Endodermal cell (in vitro differentiated cells): ENCODE results near the gene MUC3A. TPM values are rescaled to one million over a fixed set of nuclear protein-coding genes. Genes with fewer than 3 reads are reported as not detected.
"Not testable (repeated sequence)": the region's sequence is repeated elsewhere in the genome, so short reads cannot be mapped to it uniquely, and the experiment has no call there.

Experiments used
- DNase-seq: peaks from one replicate; pipeline ENCODE4 v3.0.0-alpha.2; 2017
- H3K27ac ChIP-seq: 2 replicates; pipeline ENCODE4 v1.5.1; 2013; ENCODE audit warnings: mild to moderate bottlenecking, low read depth, low read length, moderate library complexity
- H3K27me3 ChIP-seq: 2 replicates; pipeline ENCODE4 v1.6.1; 2013; ENCODE audit warnings: mild to moderate bottlenecking, low read length, moderate library complexity; ENCODE audit not compliant: insufficient read depth, control insufficient read depth, poor library complexity, severe bottlenecking
- H3K36me3 ChIP-seq: 2 replicates; pipeline ENCODE4 v1.7.0; 2013; ENCODE audit warnings: mild to moderate bottlenecking, low read length, moderate library complexity; ENCODE audit not compliant: control insufficient read depth, insufficient read depth
- H3K4me1 ChIP-seq: one replicate; pipeline ENCODE4 v1.7.0; 2013; ENCODE audit warnings: low read length; ENCODE audit not compliant: control insufficient read depth, insufficient read depth
- H3K4me3 ChIP-seq: 2 replicates; pipeline ENCODE4 v1.5.1; 2013; ENCODE audit warnings: mild to moderate bottlenecking, low read length, moderate library complexity
- H3K9ac ChIP-seq: 2 replicates; pipeline ENCODE4 v1.6.1; 2013; ENCODE audit warnings: mild to moderate bottlenecking, low read length, moderate library complexity; ENCODE audit not compliant: poor library complexity, severe bottlenecking; ENCODE audit errors: extremely low read depth
- H3K9me3 ChIP-seq: 2 replicates; pipeline ENCODE4 v1.6.1; 2013; ENCODE audit warnings: mild to moderate bottlenecking, low read length, moderate library complexity; ENCODE audit not compliant: control insufficient read depth
- H3K27ac Mint-ChIP-seq: 2 replicates; pipeline ENCODE4 v1.8.0; 2020; ENCODE audit warnings: mixed read lengths
- H3K27me3 Mint-ChIP-seq: 2 replicates; pipeline ENCODE4 v1.8.0; 2021; ENCODE audit warnings: mild to moderate bottlenecking, mixed read lengths; ENCODE audit not compliant: insufficient read depth
- H3K36me3 Mint-ChIP-seq: 2 replicates; pipeline ENCODE4 v1.8.0; 2020; ENCODE audit warnings: low read depth, mixed read lengths
- H3K4me1 Mint-ChIP-seq: 2 replicates; pipeline ENCODE4 v1.8.0; 2020; ENCODE audit warnings: mixed read lengths
- H3K4me3 Mint-ChIP-seq: 2 replicates; pipeline ENCODE4 v1.8.0; 2020; ENCODE audit warnings: mild to moderate bottlenecking, moderate library complexity, mixed read lengths
- H3K9me3 Mint-ChIP-seq: 2 replicates; pipeline ENCODE4 v1.8.0; 2020; ENCODE audit warnings: mild to moderate bottlenecking, mixed read lengths
- CTCF ChIP-seq: fragments of 200-600 bp; sonication (generic); conservative IDR thresholded peaks from 2 replicates; pipeline ENCODE4 v1.5.0; 2021; ENCODE audit warnings: antibody characterized with exemption, mild to moderate bottlenecking
- WGBS, 2 experiments: methylation state at CpG; one replicate each; pipeline versions ENCODE4 v1.1.5 to v1.1.7; 2013; ENCODE audit warnings: missing lambda C conversion rate in 2 of 2, mixed read lengths in 1 of 2; ENCODE audit not compliant: insufficient coverage in 1 of 2, insufficient read length in 1 of 2; 5-methylcytosine and 5-hydroxymethylcytosine counted together
- total RNA-seq, 2 donors: library from RNA; stranded (reverse); fragmentation: NEBNext Ultra II Directional in 1 of 2; extraction: Animal tissue kit (Norgen Biotek cat#: 25700) in 1 of 2; gene quantifications; 2 replicates in 1 of 2; 3 replicates in 1 of 2; pipeline ENCODE4 v1.2.1, GENCODE V29; 2021

Gene MUC3A
- total RNA-seq, 2 donors from 2014 or later, result 7.7 to 24.1 TPM

DNA sequence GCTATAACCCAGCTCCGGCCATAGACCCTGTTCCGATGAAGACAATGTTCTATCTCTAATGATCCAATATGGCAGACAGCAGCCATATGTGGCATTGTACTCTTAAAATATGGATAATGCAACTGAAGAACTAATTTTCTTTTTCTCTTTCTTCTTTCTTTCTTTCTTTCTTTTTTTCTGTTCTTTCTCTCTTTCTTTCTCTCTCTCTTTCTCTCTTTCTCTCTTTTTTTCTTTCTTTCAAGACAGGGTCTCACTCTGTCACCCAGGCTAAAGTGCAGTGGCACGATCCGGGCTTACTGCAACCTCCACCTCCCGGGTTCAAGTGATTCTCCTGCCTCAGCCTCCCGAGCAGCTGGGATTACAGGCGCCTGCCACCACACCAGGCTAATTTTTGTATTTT, 13.2 kb upstream of the MUC3A start:
- not testable (repeated sequence) for H3K4me1 Mint-ChIP-seq

DNA sequence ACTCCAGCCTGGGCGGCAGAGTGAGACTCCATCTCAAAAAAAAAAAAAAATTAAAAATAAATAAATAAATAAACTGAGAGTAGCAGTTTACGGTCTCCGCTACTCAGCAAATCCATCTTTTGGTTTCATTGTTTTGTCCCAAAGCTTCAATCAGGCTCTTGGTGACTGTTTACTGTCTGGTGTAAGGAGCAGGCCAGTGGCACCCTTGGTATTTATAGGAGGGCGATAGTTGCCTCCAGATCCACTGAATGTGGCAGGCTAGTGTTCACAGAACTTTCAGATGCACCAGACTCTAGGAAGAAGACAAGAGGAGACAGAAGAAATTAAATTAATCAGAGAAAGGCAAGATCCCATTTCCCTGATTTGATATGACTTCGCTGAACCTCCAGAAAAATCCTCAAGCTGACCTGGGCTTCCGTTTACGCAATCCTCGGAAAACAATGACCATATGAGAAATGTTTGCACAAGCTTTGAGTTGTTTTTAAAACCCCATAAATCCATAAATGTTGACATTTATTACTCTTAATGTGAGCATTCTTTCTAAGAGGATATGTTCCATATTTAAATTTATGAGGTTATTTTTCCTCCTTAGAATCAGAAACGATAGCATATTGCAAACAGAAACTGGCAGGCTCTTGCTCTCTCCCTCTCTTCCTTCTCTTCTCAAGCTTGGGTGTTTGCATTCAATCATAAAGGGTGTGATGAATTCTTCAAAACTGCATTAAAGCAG, 7.1 kb upstream of the MUC3A start:
- no peak overlapping the region for H3K27ac Mint-ChIP-seq
- H3K27me3 Mint-ChIP-seq, result no peaks in the 10 kb centered on the region
- H3K36me3 Mint-ChIP-seq, result peaks cover 21% of the 10 kb centered on the region

More for the DNA sequence above, 13.2 kb upstream of the MUC3A start:
- not testable (repeated sequence) for H3K27me3 Mint-ChIP-seq, H3K27me3 ChIP-seq, H3K27ac Mint-ChIP-seq, H3K4me3 Mint-ChIP-seq, H3K4me3 ChIP-seq, H3K4me1 ChIP-seq, H3K27ac ChIP-seq, DNase-seq, H3K9ac ChIP-seq, H3K36me3 ChIP-seq
- WGBS, 2 experiments, result 85 to 96% methylated on average over 3 to 7 of the region's 7 CpGs
- H3K36me3 Mint-ChIP-seq, result peaks cover 49% of the 10 kb centered on the region
- H3K9me3 Mint-ChIP-seq, result peaks cover 71% of the 10 kb centered on the region
- peaks cover 23% of the 10 kb centered on the region for H3K9me3 ChIP-seq

DNA sequence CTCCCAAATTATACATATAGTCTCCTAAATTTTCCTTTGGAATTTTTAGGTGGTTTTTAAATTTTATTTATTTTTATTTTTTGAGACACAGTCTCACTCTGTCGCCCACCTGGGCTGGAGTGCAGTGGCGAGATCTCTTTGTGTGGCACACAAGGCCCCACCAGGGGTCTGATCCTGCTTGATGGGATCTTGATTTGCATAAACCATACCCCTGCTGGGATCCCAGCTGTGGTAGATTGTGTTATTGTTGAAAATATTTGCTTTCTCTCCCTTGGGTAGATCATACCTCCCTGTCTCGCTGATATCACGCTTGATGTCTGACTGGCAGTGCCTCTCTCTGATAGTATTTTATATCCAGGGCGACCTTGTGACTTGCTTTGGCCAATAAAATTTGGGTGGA, 5.6 kb upstream of the MUC3A start:
- no peak overlapping the region for H3K27ac ChIP-seq
- Mint-ChIP-seq H3K9me3 (peaks cover 34% of the 10 kb centered on the region), H3K36me3 (peaks cover 16% of the 10 kb centered on the region), H3K27ac (no peak overlapping the region), H3K4me3 (no peak overlapping the region), H3K4me1 (peaks cover 2% of the 10 kb centered on the region), H3K27me3 (no peaks in the 10 kb centered on the region)
- no peaks in the 10 kb centered on the region for H3K27me3 ChIP-seq
- no peak for TF ChIP-seq CTCF
- peak; percentile 77 for DNase-seq
- no peaks in the 10 kb centered on the region for H3K36me3 ChIP-seq
- H3K9me3 ChIP-seq, result peaks cover 10% of the 10 kb centered on the region
- H3K4me1 ChIP-seq, result no peaks in the 10 kb centered on the region
- H3K9ac ChIP-seq, result no peak overlapping the region
- no peak overlapping the region for H3K4me3 ChIP-seq
- 77 to 80% methylated on average over 1 to 5 of the region's 5 CpGs for WGBS, 2 experiments

More for the DNA sequence above, 7.1 kb upstream of the MUC3A start:
- no peaks in the 10 kb centered on the region for H3K27me3 ChIP-seq
- Mint-ChIP-seq H3K9me3 (peaks cover 36% of the 10 kb centered on the region), H3K4me3 (no peak overlapping the region), H3K4me1 (peaks cover 2% of the 10 kb centered on the region)
- H3K9ac ChIP-seq, result no peak overlapping the region
- no peak overlapping the region for H3K4me3 ChIP-seq
- 94 to 98% methylated on average over 6 to 8 of the region's 9 CpGs for WGBS, 2 experiments
- no peak overlapping the region for H3K27ac ChIP-seq
- H3K4me1 ChIP-seq, result no peaks in the 10 kb centered on the region
- peaks cover 10% of the 10 kb centered on the region for H3K9me3 ChIP-seq
- DNase-seq, result no peak
- TF ChIP-seq CTCF, result no peak
- no peaks in the 10 kb centered on the region for H3K36me3 ChIP-seq
